Caco-2 (cell line): Measurements from ENCODE around the gene TNP2. TPM values are rescaled to one million over a fixed set of nuclear protein-coding genes. Genes with fewer than 3 reads are reported as not detected.

ENCODE experiments used
- BruUV-seq: library from RNA; stranded (reverse); fragments of 400-500 nt; replicated peaks from 2 replicates; lab custom pipeline; 2021; lab: Mats Ljungman, UMichigan
- CTCF ChIA-PET: fragments of 300-600 bp; sonication (Branson Sonifier 250); formaldehyde crosslinking; loops from one replicate; lab custom pipeline; 2022; ENCODE audit warnings: antibody characterized with exemption; lab: Charles Lee
- POLR2A ChIA-PET: fragments of 300-600 bp; sonication (Branson Sonifier 250); formaldehyde crosslinking; loops from one replicate; lab custom pipeline; 2022; ENCODE audit warnings: antibody characterized with exemption; lab: Charles Lee
- DNase-seq, 2 experiments: peaks; one replicate each; pipeline versions ENCODE4 v3.0.0 to v3.0.0-alpha.2; 2020 to 2022
- H3K27me3 ChIP-seq: replicated peaks from 2 replicates; pipeline ENCODE4 v1.6.0; 2011; ENCODE audit warnings: low read length; ENCODE audit not compliant: control insufficient read depth, insufficient read depth
- H3K36me3 ChIP-seq: 2 replicates; pipeline ENCODE4 v1.5.1; 2011; ENCODE audit warnings: low read length; ENCODE audit not compliant: control insufficient read depth, insufficient read depth
- H3K4me1 ChIP-seq: fragments of 250-450 bp; sonication (Bioruptor Pico); 2 replicates; pipeline ENCODE4 v1.5.1; 2020; ENCODE audit warnings: mild to moderate bottlenecking
- H3K4me3 ChIP-seq: 2 replicates; pipeline ENCODE4 v1.5.1; 2011; ENCODE audit warnings: low read depth, mild to moderate bottlenecking, control low read depth, low read length
- H3K9me3 ChIP-seq: fragments of 250-450 bp; sonication (Bioruptor Pico); 2 replicates; pipeline ENCODE4 v1.5.1; 2020; ENCODE audit warnings: mild to moderate bottlenecking, moderate library complexity
- H3K27ac Mint-ChIP-seq: one replicate; pipeline ENCODE4 v1.8.0; 2022; ENCODE audit warnings: mixed read lengths; ENCODE audit not compliant: unreplicated experiment
- H3K27me3 Mint-ChIP-seq: one replicate; pipeline ENCODE4 v1.8.0; 2022; ENCODE audit warnings: mixed read lengths; ENCODE audit not compliant: insufficient read depth, unreplicated experiment
- H3K36me3 Mint-ChIP-seq: one replicate; pipeline ENCODE4 v1.8.0; 2022; ENCODE audit warnings: mild to moderate bottlenecking, mixed read lengths; ENCODE audit not compliant: insufficient read depth, unreplicated experiment
- H3K4me1 Mint-ChIP-seq: one replicate; pipeline ENCODE4 v1.8.0; 2022; ENCODE audit warnings: low read depth, mixed read lengths; ENCODE audit not compliant: unreplicated experiment
- H3K4me3 Mint-ChIP-seq: one replicate; pipeline ENCODE4 v1.8.0; 2022; ENCODE audit warnings: mild to moderate bottlenecking, moderate library complexity, mixed read lengths; ENCODE audit not compliant: unreplicated experiment
- H3K9me3 Mint-ChIP-seq: one replicate; pipeline ENCODE4 v1.8.0; 2022; ENCODE audit warnings: mixed read lengths; ENCODE audit not compliant: unreplicated experiment
- intact Hi-C: fragments of 100-400 bp; cut with micrococcal nuclease; formaldehyde crosslinking; loops from one replicate; pipeline ENCODE4 v1.10.0; 2022; ENCODE audit not compliant: unreplicated experiment
- total RNA-seq: library from RNA; stranded (reverse); gene quantifications from 2 replicates; pipeline ENCODE4 v1.2.3, GENCODE V29; 2022
- TF ChIP-seq, protein P1 (sequence below), 2 experiments: fragments of 200-600 bp in 1 of 2; IDR thresholded peaks; 1 replicate in 1 of 2; 2 replicates in 1 of 2; pipeline versions ENCODE4 v1.5.1 to v1.8.0; 2011 to 2022; ENCODE audit warnings: antibody characterized with exemption in 1 of 2, control low read depth in 1 of 2, inconsistent platforms in 1 of 2, low read depth in 1 of 2, low read length in 1 of 2, mild to moderate bottlenecking in 1 of 2, moderate library complexity in 1 of 2; ENCODE audit not compliant: insufficient read depth in 1 of 2, severe bottlenecking in 1 of 2, unreplicated experiment in 1 of 2

The TNP2 gene
- total RNA-seq, 1 experiment from 2014 or later = not detected

DNA sequence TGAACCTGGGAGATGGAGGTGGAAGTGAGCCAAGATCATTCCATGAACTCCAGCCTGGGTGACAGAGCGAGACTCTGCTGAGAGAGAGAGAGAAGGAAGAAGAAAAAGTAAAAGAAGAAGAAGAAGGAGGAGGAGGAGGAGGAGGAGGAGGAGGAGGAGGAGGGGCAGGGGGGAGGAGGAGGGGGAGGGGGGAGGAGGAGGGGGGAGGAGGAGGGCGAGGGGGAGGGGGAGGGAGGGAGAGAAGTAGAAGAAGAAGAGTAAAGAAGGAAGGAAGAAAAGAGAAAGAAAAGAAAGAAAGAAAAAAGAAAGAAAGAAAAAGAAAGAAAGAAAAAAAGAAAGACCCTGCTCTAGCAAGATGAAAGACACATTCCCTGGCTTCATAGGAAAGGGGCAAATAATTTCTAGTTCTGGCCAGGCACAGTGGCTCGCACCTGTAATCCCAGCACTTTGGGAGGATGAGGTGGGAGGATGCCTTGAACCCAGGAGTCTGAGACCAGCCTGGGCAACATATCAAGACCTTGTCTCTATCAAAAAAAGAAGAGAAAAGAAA is 36.7 kb downstream of the TNP2 start:
- Histone ChIP-seq H3K36me3 (no peaks in the 10 kb centered on the region), H3K4me3 (no peak overlapping the region), H3K9me3 (no peaks in the 10 kb centered on the region), H3K27me3 (no peaks in the 10 kb centered on the region), H3K4me1 (no peaks in the 10 kb centered on the region)
- ChIA-PET POLR2A (no interaction called here), CTCF (no interaction called here)
- intact Hi-C loops = no loop called here
- TF ChIP-seq, protein P1, sequence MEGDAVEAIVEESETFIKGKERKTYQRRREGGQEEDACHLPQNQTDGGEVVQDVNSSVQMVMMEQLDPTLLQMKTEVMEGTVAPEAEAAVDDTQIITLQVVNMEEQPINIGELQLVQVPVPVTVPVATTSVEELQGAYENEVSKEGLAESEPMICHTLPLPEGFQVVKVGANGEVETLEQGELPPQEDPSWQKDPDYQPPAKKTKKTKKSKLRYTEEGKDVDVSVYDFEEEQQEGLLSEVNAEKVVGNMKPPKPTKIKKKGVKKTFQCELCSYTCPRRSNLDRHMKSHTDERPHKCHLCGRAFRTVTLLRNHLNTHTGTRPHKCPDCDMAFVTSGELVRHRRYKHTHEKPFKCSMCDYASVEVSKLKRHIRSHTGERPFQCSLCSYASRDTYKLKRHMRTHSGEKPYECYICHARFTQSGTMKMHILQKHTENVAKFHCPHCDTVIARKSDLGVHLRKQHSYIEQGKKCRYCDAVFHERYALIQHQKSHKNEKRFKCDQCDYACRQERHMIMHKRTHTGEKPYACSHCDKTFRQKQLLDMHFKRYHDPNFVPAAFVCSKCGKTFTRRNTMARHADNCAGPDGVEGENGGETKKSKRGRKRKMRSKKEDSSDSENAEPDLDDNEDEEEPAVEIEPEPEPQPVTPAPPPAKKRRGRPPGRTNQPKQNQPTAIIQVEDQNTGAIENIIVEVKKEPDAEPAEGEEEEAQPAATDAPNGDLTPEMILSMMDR (IDR thresholded peaks at IDR 0.05; ENCODE audit: insufficient read depth in 1 of 2, low read depth in 1 of 2, low read length in 1 of 2, severe bottlenecking in 1 of 2, unreplicated experiment in 1 of 2) = no peak
- Mint-ChIP-seq H3K36me3 (no peaks in the 10 kb centered on the region), H3K9me3 (no peaks in the 10 kb centered on the region), H3K27me3 (no peaks in the 10 kb centered on the region), H3K27ac (no peak overlapping the region), H3K4me1 (no peaks in the 10 kb centered on the region), H3K4me3 (no peak overlapping the region)
- DNase-seq = no peak
- BruUV-seq = no TSS peak

DNA sequence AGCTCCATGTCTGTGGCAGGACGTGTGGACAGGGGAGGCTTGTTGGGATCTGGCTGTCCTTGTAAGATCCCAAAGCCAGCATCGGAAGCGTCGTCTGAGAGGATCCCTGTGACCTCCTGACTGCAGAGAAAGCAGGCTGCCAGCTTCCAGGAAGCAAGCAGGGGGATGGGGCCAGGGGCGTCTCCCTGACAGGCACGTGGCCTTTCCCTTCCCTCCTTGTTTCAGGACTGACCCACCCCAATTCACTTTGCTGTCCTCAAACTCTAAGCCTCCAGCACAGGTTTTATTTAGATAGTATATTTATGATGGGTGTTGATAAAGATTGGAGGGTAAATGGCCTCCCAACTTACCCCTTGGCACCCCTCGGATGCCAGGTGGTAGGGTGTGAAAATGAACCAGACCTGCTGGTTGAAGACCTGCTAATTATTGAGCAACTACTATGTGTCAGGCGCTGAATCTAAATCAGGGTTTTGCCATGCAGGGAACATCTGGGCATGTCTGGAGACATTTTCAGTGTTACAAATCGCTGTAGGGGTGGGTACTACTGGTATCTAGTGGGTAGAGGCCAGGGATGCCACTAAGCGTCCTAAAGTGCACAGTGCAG is 37.7 kb downstream of the TNP2 start:
- no peaks in the 10 kb centered on the region for H3K27me3 Mint-ChIP-seq

DNA sequence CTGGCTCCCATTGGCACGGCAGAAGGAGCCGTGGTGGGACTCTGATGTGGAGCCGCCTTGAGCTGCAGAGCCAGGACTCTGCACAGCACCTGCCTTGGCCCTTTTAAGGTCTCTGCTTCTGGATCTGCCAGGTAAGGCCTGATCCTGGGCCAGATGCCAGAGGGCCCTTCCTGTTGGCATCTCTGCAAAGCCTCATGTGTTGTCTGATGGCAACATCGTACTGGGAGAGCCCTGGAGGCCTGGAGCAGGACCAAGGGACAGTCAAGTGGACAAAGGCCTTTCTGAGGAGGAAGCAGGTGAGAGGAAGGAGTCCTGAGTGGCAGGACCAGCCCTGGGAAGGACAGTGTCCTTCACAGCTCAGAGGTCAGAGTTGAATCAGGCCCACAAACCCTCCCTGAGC is 39.2 kb downstream of the TNP2 start:
- Mint-ChIP-seq H3K36me3 (no peaks in the 10 kb centered on the region), H3K27ac (no peak overlapping the region), H3K9me3 (no peaks in the 10 kb centered on the region), H3K4me1 (no peaks in the 10 kb centered on the region), H3K27me3 (no peaks in the 10 kb centered on the region), H3K4me3 (no peak overlapping the region)
- DNase-seq = no peak
- intact Hi-C loops = no loop called here
- ChIA-PET CTCF (no interaction called here), POLR2A (no interaction called here)
- no peaks in the 10 kb centered on the region for H3K27me3 ChIP-seq
- H3K36me3 ChIP-seq = no peaks in the 10 kb centered on the region
- H3K4me3 ChIP-seq = no peak overlapping the region
- H3K9me3 ChIP-seq = no peaks in the 10 kb centered on the region
- TF ChIP-seq, protein P1 (IDR thresholded peaks at IDR 0.05; ENCODE audit: insufficient read depth in 1 of 2, low read depth in 1 of 2, low read length in 1 of 2, severe bottlenecking in 1 of 2, unreplicated experiment in 1 of 2) = no peak
- H3K4me1 ChIP-seq = no peaks in the 10 kb centered on the region
- BruUV-seq = no TSS peak

More for the DNA sequence above, 37.7 kb downstream of the TNP2 start:
- H3K27ac Mint-ChIP-seq = no peak overlapping the region
- Histone ChIP-seq H3K4me1 (no peaks in the 10 kb centered on the region), H3K4me3 (no peak overlapping the region), H3K36me3 (no peaks in the 10 kb centered on the region), H3K27me3 (no peaks in the 10 kb centered on the region), H3K9me3 (no peaks in the 10 kb centered on the region)
- no peak overlapping the region for H3K4me3 Mint-ChIP-seq
- no peaks in the 10 kb centered on the region for H3K4me1 Mint-ChIP-seq
- DNase-seq = no peak
- H3K36me3 Mint-ChIP-seq = no peaks in the 10 kb centered on the region
- BruUV-seq = no TSS peak
- no peaks in the 10 kb centered on the region for H3K9me3 Mint-ChIP-seq
- intact Hi-C loops = no loop called here
- POLR2A ChIA-PET = no interaction called here
- CTCF ChIA-PET = no interaction called here
- TF ChIP-seq, protein P1 (IDR thresholded peaks at IDR 0.05; ENCODE audit: insufficient read depth in 1 of 2, low read depth in 1 of 2, low read length in 1 of 2, severe bottlenecking in 1 of 2, unreplicated experiment in 1 of 2) = no peak
